SIG-M5 treated with dmso at 0.1 percent for 504 hours (cell line): ENCODE measurements around the gene TBC1D4.
A peak's percentile ranks its signal among the peaks of the same experiment; 100 is the strongest.

ENCODE experiments used
- DNase-seq: peaks from one replicate; lab custom pipeline; 2025; ENCODE audit not compliant: unreplicated experiment; lab: John Stamatoyannopoulos, UW

Gene TBC1D4

GRCh38 chr13:75395066-75395465 is 86.9 kb downstream of the TBC1D4 start:
- DNase-seq: peak; percentile 52

DNA sequence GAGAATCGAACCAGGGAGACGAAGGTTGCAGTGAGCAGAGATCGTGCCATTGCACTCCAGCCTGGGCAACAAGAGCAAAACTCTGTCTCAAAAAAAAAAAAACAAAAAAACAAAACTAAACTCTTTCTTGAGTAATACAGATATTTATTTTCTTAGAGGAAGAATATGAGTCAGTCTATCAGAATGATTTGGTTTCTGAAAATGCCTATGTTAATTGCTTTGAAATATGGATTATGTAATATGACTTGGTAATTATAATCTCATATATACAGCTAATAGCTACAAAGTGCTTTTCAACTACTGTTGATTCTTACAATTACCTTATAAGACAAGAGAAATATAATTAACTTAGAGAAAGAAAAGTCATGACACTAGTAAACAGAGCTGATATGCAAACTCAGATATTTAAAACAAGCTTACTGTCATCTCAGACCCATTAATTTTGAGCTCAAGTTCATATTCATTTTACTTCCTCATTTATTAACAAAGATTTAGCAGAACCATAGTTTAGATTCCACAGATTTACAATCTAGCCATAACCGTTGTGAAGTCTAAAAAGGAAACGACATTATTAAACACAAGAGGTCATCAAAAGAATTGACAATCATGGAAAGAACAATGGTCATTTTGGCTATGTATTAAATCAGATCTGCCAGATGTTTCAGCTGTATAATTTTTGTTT is 88.0 kb downstream of the TBC1D4 start:
- DNase-seq: no peak

- no peak for DNase-seq
Observed at GRCh38 chr13:75391432-75392100, 90.4 kb downstream of the TBC1D4 start.

GRCh38 chr13:75390229-75390628 is 91.7 kb downstream of the TBC1D4 start:
- DNase-seq: no peak

GRCh38 chr13:75385708-75386083 is 96.3 kb downstream of the TBC1D4 start:
- DNase-seq: no peak

- no peak for DNase-seq
Observed at GRCh38 chr13:75384879-75385707, 96.9 kb downstream of the TBC1D4 start.

- DNase-seq: no peak
Observed at GRCh38 chr13:75383064-75383715, 98.8 kb downstream of the TBC1D4 start.

- DNase-seq: no peak
Observed at GRCh38 chr13:75378301-75378700, 103.7 kb downstream of the TBC1D4 start.

DNA sequence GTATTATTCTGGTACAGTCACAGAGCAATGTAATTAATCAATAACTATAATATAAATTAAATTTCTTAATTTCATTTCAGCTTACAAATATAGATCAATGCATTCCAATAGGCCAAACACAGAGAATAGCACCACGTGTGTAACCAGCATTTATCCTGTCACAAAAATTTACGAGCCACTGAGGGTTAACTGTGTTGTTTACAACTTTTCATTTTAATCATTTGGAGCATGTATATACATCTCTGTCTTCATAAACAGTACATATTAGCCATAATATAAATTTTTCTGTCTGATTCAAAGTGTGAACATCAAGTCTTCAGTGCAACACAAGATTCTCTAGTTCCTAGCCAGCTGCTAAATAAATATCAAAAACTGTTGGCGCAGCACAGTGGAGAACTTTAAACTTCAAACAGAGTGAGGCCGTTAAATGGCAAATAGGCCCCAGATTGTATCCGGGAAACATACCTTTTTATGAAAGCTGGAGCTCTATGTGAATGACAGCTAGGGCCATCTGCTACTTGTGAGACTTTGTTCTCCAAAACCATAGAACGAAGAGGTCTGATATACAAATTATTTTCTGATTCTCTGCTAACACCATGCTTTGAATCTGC is 105.1 kb downstream of the TBC1D4 start:
- no peak for DNase-seq

- no peak for DNase-seq
Observed at GRCh38 chr13:75375329-75375728, 106.6 kb downstream of the TBC1D4 start.

GRCh38 chr13:75373988-75374387 is 108.0 kb downstream of the TBC1D4 start:
- DNase-seq: no peak

- DNase-seq: no peak
Observed at GRCh38 chr13:75372923-75373841, 108.8 kb downstream of the TBC1D4 start.

DNA sequence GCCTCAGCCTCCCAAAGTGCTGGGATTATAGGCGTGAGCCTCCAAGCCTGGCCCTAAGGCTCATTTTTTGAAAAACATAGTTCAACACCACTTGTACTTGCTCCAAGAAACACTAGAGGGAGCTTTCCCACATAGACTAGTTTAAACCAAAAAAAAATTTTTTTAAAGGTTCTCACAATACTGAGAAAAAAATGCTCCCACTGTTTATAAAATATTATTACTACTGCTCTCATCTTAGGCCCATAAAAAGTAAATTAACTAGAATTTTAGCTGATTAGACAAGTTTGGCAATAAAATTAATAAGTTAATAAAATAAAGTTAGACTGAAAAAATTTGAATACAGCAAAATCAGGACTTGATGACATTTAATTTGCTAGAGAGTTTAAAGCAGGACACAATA is 109.5 kb downstream of the TBC1D4 start:
- DNase-seq: peak; percentile 66

DNA sequence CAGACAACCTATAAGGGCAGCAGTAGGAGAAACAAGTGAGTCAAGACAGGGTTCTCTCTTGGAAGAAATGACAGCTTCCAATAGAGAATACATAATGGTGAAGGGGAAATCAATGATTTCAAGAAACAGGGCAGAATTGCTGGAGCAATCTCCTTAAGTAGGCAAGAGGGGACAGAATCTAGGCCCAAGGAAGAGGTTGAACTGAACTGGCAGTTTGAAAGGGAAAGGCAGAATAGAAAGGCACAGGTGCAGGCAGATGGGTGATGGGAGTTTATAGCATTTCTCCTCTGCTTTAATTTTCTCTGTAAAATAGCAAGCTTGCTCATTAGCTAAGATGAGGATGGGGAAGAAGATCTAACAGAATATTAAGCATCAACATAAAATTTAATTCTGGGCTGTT is 110.8 kb downstream of the TBC1D4 start:
- DNase-seq: no peak

DNA sequence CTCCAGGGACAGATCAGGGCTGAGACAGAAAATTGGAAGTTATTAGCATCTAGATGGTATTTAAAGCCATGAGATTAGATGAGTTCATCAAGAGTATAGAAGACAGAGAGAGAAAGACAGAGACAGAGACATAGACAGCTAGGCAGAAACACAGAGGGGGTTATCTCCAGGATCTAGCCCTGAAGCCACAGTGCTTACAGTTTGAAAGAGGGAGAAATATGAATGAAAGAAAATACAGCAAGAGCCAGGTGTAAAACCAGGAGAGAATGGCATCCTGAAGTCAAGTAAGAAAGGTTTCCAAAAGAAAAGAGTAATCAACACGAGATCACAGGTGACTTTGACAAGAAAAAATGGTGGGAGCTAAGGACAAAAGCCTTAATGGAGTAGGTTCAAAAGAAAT is 111.2 kb downstream of the TBC1D4 start:
- no peak for DNase-seq

DNA sequence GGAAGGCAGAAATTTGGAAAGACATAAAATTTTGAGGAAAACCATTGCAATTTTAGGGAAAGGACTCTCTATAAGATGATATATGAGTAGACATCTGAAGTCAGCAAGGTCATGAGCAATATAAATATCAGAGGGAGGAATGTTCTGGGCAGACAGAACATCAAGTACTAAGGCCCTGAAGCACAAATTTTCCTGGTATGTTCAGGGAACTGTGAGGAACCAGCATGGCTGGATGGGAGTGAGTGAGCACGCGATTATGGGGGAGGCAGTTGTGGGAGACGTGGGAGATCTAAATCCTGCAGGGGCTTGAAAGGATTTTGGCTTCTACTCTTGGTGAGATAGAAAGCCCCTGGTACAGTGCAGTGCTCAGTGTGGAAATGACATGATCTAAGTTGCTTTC is 112.0 kb downstream of the TBC1D4 start:
- no peak for DNase-seq

- DNase-seq: no peak
Observed at GRCh38 chr13:75368167-75368566, 113.8 kb downstream of the TBC1D4 start.

DNA sequence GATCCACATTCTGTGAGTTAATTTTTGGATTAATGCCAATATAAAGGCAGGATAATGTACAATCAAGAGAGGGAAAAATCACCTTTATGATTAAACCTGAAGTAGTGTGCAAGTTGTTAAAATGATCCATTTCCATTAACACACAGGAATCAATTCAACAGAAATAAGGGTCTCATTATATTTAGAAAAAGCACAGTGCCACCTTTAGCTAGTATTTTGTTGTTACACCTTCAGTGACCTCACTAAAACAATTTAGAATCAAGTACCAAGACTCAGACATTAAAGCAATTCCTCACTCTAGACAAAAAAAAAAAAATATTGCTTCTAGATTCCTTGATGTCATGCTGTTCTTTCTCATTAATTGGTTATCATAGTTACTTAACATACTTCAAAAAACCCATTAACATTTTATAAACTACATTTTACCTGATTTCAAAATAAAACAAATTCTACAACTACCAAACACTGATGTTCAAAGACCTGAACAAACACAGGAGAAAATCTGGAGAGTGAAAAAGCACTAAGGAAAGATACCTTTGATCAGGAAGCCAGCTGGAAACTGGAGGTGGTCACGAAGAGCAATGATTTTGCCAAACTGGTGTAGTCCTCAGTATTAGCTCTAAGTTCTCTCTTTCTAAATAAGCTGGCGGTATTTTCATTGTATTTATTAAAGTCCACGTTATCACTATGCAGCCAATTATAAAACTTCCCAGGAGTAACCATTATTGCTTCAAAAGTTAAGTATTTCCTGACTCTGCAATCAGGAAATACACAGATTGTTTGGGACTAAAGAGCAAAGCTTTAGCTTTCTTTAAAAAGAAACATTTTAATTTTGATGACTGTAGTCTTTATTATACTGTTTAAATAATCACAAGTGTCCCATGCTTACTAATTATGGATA is 115.3 kb downstream of the TBC1D4 start:
- DNase-seq: no peak

DNA sequence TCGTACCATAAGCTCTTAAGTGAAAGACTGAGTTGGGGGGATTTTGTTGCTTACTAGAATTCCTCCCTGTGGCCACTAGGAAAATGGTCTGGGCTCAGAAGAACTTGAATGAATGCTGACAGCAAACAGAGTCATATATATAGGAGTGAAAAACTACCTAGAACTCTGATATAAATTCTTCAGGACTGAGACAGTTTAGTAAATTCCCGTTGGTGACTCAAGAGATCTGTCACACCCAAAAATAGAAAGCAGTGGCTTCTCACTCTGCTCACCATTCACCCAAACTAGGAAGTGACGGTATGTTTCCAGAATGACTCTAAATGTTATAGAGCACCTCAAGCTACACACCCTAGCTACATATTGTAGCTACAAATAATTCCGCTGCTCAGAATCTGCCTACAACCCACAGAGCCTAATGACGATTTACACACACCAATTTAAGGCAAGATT is 116.2 kb downstream of the TBC1D4 start:
- peak; percentile 36 for DNase-seq
